ENCODE data around the gene RSPO4.
A peak's percentile ranks its signal among the peaks of the same experiment; 100 is the strongest.

Gene RSPO4

DNA sequence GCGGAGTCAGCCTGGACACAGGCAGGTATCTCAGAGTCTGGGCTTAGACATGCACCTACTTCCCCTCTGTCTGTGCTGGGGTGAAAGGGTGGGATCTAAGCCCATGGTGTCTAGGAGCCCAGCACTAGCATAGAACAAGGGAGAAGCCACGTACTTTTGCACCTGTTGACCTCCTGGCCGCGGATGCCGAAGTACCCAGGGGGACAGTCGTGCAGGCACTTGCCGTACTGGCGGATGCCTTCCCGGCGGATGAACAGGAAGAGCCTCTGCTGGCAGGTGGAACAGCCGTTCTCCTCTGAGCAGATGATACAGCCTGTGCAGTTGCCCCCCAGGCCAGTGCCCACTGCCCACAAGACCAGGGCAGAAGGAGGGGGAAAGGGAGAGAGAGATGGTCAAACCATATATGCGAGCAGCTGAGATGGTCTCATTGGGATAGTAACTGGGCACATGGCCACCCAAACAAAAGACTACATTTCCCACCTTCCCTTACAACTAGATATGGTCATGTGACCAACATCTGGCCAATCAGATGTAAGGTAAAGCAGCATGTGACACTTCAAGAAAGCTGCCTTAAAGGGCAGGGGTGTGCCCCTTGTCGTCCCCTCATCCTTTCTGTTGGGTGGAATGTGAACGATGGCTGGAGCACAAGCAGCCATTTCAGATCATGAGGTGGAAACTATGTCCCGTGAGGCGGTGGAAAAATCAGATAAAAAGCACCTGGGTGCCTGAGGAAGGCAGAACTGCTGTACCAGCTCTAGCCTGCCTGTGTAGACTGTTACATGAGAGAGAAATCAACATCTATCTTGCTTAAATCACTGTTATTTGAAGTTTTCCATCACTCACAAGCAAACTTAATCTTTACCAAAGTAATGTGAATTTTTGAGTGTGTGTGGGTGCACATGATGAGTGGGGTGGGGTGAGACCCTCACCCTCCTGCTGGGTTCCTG is 34.0 kb downstream of the RSPO4 start:
- DNase-seq = peak; percentile 12 to 30

DNA sequence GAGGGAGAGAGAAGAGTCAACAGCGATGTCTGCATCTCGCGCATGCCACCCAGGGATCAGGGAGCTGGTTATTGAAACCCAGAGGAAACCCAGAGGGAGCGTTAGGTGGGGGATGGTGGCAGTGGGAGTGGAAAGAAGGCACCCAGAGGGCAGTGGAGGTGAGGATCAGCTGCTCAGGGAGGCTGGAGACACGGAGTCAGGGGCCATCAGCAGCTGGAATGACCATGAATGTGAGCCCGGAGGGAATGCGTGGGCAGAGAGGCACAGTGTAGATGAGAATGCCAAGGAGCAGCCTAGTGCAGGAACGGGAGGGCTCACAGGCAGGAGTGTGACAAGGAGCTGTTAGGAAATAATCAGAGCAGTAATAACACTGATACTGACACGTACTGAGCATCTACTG is 36.2 kb downstream of the RSPO4 start:
- no peak for DNase-seq

DNA sequence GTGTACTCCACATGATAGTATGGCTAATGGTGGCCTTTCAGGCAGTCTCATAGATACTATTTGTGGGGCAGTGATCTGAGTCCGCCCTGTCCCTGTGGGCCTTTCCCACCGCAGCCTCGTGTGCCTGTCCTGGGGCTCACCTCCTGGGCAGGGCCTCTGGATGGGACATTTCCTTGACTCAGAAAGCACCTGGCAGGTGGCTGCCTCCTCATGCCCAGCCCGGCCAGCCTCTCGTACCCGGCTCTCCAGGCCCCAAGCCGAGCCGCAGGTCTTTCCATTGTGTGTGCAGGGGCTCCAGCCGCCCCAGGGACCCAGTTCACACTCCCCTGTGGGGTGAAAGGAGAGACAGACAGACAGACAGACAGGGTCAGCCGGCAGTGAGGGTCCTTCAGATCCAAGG is 38.3 kb downstream of the RSPO4 start:
- DNase-seq = no peak

DNA sequence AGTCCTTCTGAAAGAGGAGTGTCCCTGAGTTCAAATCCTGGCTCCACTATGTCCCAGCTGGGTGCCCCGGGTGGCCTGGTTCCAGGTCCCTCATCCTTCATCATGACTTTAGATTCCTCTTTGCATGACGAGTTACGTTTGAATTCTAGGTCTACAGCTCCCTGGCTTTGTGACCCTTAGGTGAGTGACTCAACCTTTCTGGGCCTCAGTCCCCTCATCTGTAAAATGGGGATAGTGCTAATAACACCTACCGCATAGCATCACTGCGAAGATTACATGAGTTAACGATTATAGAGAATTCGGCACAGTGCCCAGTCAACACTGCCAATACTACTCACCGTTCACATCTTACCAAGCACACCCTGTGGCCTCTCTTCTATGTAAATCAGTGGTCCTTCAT is 39.4 kb downstream of the RSPO4 start:
- DNase-seq = no peak

DNA sequence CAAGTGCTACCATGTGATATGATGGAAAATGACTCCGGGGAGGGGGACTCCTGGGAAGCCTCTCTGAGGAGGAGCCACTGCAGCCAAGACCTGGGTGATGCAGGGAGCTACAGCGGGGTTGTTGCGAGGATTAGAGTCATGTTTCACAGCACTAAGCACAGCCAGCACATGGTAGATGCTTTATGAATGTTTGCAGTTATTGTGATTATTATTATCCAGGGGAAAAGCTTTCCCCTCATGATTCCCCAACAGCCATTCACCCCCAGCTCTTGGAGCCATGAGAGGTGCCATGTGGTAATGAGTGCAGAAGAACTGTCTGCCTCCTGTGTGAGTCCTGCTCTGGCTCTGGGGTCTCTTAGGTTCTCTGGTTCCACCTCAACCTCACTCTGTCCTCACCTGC is 39.9 kb downstream of the RSPO4 start:
- DNase-seq = no peak

DNA sequence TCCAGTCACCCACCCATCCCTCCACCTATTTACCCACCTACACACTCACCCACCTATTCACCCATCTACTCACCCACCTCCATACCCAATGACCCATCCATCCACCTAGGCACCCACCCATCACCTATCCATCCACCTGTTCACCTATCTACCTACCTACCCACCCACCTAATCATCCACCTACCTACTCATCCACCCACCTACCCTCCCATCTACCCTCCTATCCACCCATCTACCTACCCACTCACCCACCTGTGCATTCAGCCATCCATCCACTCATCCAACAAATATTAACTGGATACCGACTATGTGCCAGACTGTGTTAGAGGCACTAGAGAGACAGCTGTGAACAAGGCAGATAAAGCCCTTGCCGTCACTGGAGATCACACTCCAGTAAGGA is 40.3 kb downstream of the RSPO4 start:
- DNase-seq = no peak

DNA sequence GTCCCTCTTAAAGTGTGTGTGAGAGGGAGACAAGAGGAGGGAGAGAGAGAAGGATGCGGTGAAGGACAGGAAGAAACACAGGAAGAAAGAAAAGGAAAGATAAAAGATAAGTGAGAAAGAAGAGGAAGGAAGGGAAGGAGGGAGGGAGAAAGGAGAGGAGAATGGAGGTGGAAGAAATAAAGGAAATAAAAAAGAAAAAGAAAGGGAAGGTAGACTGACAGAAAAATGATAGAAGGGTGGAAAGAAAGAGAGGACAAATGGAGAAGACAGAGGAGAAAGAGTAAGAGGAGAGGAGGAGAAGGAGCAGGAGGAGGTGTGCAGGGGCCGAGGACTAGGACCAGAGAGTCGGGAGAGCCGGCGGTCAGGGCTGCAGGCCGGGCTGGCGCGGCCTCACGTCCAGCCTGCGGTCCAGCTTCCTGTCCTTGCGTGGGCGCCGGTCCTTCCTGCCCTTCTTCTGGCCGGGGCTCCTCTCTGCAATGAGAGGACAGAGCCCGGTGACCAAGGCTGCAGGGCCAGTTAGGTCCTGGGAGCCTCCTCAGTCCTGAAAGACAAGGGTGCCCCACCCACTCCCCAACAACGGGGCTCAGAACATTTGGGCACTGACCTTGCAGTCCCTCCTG is 42.0 kb downstream of the RSPO4 start:
- DNase-seq = no peak

DNA sequence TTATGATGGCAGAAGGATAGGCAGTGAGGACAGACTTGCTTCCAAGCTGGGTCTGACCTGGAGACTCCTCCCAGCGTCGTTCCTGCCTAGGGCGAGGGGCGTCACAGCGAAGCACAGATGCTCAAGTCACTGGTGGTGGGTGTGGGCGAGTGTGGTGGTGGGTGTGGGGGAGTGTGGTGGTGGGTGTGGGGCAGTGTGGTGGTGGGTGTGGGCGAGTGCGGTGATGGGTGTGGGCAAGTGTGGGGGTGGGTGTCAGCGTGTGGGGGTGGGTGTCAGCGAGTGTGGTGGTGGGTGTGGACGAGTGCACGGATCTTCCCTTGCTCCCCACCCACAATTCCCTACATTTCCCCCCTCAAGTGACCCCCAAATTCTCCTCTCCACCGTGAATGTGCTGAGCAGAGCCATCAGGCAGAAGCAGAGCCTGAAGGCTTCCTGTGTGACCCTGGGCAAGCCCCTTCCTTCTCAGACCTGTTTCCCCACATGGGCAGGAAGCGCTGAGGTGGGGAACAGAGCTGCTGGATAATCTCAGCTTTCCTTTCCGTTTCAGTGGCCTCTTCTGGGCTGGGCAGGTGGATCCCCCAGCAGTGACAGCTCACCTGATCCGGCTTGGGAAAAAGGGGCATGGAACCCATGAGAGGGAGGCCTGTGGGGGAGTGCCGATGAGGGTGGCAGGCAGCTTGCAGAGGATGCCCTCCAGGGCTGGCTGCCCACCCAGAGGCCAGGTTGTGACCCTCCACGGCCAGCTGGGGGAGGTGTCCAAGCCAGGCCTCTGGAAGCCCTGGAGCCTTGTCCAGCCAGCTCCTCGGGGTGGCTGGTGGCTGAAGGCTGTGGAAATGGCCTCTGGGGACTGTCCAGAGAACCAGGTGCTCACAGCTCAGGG is 42.9 kb downstream of the RSPO4 start:
- DNase-seq = no peak

DNA sequence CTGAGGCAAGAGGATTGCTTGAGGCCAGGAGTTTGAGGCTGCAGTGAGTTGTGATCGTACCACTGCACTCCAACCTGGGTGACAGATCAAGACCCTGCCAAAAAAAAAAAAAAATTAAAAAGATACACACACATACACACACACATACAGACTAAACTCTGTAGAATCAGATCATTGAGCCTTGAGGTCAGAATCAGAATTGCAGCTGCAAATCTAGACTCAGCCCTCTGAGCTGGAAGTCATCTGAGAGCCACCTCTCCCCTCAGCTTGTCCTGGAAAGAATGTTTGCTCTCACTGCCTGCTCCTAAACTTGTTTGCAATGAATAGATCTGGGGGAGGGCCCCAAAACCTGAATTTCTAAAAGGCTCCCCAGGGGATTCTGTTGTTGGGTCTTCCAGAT is 44.6 kb downstream of the RSPO4 start:
- peak in 1 of 2 donors; percentile 10 for DNase-seq

DNA sequence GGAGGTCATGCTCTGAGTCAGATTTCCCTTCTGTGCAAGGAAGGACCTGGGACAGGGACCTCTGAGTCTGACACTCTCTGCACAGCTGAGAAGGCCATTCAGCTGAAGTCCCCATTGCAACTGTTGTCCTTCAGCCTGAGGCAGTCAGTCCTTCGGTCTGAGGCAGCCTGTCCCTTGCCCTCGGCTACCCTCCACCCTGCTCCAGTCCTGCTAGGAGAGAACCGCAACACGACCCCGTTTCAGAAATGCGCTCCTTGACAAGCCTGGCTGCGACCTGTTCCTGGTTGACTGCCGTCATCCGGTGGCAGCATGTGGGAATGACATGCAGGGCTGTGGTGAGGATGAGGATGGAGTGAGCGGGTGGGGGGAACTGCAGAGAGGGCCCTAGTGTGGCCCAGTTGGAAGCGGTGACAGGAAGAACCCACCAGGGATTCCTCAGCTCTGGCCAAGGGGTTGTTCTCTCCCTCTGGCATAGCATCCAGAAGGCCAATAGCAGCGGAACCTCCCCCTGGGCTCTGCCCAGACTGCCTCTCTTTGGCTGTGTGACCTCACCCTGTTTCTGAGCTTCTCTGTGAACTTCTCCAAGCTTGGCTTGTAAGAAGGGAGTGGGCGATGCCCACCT is 45.7 kb downstream of the RSPO4 start:
- peak; percentile 28 to 85 for DNase-seq

DNA sequence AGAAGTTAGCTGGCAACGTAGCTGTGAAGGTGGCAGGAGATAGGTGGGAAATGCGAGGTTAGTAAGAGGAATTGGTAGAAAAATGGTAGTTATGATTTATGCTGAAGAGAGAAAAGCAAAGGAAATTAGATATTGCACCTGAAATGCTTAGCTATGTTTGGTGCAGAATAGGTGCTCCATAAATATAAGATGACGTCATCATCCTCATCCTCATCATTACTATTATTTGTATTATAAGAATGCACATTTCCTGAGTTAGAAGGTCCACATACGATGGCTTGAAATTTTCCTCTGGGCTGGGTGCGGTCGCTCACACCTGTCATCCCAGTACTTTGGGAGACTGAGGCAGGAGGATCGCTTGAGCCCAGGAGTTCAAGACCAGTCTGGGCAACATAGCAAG is 46.5 kb downstream of the RSPO4 start:
- no peak for DNase-seq

DNA sequence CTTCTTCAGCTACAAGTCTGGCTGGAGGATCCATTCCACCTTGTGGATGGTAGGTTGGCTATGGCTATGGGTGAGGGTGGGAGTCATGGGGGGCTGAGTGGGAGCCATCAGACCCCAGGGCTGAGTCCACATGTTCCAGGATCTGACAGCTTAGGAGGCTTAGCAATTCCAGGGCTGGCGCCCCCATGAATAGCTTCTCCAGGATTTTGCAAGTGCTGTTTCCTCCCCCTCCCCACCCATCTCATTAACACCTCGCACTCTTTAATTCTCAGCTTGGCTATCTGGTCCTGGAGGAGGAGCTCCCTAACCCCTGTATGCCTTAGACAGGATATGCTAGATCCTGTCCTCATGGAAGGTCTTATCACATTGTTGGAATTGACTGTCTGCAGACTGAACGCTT is 47.0 kb downstream of the RSPO4 start:
- DNase-seq = no peak

DNA sequence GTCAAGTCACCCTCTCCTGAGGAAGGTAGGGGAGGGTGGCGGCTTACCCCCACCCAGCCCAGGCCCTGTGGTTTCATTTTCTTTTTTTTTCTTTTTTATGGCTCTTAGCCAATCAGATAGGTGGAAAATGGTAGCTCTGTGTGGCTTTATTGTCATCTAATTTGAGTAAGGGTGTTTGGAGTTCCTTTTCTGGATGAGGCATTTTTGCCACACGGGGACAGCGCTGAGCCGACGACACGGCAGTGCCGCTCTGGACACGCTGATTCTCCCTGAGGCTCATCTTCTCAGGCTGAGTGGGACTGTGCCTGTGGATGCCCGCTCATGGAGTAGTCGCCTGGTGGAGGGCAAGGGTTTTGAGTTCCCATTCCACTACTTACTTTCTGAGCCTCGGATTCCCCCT is 48.4 kb downstream of the RSPO4 start:
- no peak for DNase-seq

DNA sequence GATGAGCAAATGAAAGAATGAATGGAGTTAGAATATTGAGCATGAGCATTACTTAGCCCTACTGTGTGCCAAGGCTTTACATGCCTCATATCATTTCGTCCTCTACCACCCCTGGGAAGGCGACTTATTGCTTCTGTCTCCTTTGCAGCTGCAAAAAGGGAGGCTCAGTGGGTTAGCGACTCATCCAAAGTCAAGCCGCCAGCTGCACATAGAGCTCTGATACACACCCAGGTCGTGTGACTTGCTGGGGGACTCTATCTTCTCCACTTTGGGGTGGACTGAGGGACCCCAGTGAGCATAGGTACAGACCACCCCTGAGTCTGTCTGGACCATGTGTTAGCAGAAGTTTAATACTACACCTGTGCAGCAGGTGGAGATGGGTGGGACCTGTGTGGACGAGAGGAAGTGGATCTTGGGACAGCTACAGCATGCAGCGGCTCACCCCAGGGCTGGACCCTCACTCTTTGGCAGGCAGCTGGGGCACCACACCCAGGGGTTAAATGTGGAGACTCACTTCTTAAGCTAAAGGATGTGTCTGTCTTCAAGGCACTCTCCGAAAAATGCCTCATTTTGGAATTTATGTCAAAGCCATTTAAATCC is 49.8 kb downstream of the RSPO4 start:
- DNase-seq = no peak

DNA sequence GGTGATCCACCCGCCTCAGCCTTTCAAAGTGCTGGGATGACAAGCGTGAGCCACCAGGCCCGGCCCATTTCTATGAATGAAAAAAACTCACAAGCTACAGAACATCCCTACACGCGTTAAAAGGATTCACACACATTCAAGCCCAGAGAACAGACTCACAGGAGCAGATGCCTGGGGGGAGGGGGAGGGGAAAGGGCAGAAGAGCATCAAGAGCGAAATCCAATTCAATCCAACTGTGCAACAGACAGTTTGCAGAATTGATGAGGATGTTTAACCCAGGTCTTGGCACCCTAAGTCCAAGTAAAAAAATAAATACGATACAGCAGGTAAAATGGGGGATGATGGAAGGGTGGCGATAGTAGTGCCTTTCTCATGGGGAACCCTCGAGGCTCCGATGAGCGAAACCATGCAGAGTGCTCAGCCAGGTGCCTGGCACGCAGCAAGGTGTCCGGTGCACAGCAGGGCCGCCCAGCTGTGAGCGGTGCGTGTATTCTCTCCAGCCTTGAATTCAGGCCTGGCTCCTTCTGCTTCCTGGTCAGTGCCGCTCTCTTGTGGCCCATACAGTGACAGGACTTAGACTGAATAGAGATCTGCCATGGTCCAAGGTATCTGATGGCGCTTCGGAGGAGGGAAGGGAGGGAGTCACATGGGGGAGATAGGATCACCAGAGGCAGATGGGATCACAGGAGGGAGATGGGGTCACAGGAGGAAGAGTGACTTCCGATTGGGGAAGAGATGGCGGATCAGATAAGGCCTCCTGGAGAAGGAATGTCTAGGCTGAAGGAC is 50.5 kb downstream of the RSPO4 start:
- DNase-seq = no peak

DNA sequence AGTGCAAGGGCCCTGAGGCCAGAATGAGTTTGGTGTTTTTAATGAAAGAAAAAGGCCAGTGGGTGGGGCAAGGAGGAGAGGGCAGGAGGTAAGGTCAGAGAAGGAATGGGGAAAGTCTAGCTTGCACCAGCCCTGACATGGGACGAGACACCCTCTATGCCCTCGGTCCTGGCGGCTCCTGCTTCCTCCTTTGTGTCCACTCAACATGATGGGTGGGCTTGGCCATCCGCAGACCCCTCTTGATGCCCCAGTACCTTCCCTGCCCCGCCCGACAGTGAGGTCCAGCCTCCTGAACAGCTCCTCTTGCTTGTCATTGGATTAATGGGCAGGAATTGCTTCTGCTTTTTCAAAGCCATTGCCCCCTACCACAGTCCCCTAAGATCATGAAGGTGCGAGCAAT is 52.4 kb downstream of the RSPO4 start:
- no peak for DNase-seq

DNA sequence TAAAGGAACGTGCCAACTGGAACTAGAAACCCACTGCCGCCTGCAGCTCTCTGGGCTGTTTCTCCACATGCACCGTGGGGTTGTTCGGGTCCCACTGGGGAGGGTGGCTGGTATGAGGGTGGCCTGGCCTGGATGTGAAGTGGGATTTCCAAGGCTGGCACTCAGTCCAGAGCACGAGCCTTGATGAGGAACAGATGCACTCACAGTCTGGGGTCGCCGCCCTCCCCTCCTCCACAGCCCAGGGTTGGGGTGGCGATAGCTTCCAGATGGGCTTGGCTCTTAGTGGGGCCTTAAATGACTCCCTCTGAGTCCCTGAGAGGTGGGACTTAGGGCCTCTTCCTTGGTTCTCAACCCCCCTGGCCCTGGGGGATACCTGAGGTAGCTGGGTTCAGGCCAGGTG is 55.3 kb downstream of the RSPO4 start:
- DNase-seq = no peak

DNA sequence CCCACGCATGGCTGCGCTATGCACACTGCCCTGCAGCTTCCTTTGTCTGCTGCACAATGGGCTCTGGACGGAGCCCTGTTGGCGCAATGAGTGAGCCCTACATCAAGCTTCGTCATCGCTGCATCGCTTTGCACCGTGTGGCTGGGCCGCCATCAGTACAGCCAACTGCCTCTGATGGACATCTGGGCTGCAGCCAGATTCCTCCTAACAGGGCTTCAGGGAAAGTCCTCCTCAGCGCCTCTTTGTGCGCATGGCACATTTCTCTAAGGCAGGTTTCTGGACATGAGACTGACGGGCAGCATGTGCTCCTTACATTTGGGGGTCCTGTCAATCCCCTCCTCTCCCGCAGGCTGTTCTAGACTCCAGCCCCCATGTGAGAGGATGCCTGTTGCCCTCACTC is 56.3 kb downstream of the RSPO4 start:
- no peak for DNase-seq

DNA sequence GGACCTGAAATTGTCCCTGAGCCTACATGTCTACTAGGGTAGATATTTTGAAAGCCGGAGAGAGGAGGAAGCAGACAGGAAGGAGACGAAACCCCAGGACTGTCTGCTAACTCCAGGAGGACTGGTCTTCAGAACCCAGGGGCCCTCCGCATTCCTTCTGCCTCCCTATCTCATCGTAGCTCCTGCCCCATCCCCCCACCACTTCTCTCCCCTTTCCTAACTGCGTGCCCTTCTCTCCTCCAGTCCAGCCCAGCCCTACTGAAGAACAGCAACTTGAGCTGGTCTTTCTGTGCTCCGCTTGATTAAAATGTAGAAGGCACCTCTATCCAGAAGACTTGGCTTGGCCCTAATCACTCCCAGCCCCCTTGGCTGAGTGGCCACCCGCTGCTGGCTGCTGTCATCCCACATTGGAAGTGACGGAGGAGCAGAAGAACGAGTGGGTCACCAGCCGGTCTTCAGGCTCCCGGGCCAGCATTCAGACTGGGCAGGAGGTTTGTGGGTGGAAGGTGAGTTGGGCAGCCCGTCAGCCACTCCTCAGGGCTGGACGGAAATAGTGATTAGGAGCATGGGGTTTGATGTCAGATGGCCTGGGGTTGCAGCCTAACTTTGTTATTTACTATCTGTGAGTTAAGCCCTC is 57.2 kb downstream of the RSPO4 start:
- DNase-seq = no peak

DNA sequence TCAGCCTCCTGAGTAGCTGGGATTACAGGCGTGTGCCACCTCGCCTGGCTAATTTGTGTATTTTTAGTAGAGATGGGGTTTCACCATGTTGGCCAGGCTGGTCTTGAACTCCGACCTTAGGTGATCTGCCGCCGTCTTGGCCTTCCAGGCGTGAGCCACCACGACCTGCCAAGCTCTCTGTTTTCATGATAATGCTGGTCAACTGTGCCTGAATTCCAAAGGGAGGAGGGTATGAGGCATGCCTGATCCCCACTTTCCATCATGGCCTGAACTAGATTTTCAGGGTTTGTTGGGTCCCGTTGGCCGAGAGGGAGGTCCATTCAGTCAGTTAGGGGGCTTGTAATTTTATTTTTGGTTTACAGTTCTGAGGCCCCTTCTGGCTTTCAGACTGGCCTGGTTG is 58.0 kb downstream of the RSPO4 start:
- no peak for DNase-seq

DNA sequence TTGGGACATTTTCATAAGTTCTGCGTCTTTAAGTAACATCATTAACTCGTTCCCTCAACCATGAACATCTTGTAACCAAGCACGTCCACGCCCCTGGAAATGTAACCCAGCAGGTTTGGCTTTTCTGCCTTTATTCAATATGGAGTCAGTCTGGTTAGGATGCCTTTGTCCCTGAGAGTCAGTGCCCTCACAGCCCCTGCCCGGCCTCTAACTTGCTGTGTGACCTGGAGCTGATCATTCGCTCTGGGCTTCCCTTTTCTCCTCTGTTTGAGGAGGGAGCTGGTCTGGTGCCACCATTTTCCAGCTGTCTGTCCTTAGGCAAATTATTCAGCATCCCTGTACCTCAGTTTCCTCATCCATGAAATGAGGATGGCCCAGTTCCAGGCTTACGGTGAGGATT is 59.5 kb downstream of the RSPO4 start:
- no peak for DNase-seq
